Natural killer cell (primary cell): ENCODE data around the gene COX4I2. TPM values are rescaled to one million over a fixed set of nuclear protein-coding genes. Genes with fewer than 3 reads are reported as not detected.

Source experiments
- ATAC-seq, 3 donors: fragments of 150-1000 bp in 2 of 3; fragments of 200-7000 bp in 1 of 3; cut with Tn5 transposase; 1 replicate in 1 of 3; 2 replicates in 2 of 3; pipeline ENCODE4 v1.10.0; 2021; ENCODE audit warnings: mild to moderate bottlenecking in 2 of 3, moderate library complexity in 2 of 3
- DNase-seq, 2 donors: peaks; one replicate each; pipeline versions ENCODE4 v3.0.0 to v3.0.0-alpha.2; 2013 to 2021; ENCODE audit warnings: mixed read lengths in 1 of 2
- H3K27ac ChIP-seq: one replicate; pipeline ENCODE4 v1.5.1; 2013; ENCODE audit warnings: mild to moderate bottlenecking, low read length
- H3K27me3 ChIP-seq: one replicate; pipeline ENCODE4 v1.6.1; 2013; ENCODE audit warnings: low read length; ENCODE audit not compliant: control insufficient read depth, insufficient read depth
- H3K36me3 ChIP-seq: one replicate; pipeline ENCODE4 v1.6.1; 2013; ENCODE audit warnings: low read length; ENCODE audit not compliant: control insufficient read depth, insufficient read depth
- H3K4me1 ChIP-seq: one replicate; pipeline ENCODE4 v1.6.1; 2013; ENCODE audit warnings: low read length; ENCODE audit not compliant: control insufficient read depth, insufficient read depth
- H3K4me3 ChIP-seq: one replicate; pipeline ENCODE4 v1.5.1; 2013; ENCODE audit warnings: low read length
- H3K9me3 ChIP-seq: one replicate; pipeline ENCODE4 v1.6.1; 2013; ENCODE audit warnings: low read length; ENCODE audit not compliant: control insufficient read depth, insufficient read depth
- H3K27ac Mint-ChIP-seq, 2 donors: one replicate each; pipeline ENCODE4 v1.8.0; 2022; ENCODE audit warnings: mild to moderate bottlenecking in 2 of 2, mixed read lengths in 2 of 2, moderate library complexity in 1 of 2
- H3K27me3 Mint-ChIP-seq, 2 donors: one replicate each; pipeline ENCODE4 v1.8.0; 2022; ENCODE audit warnings: low read depth in 2 of 2, mixed read lengths in 2 of 2
- H3K36me3 Mint-ChIP-seq: one replicate; pipeline ENCODE4 v1.8.0; 2022; ENCODE audit warnings: mixed read lengths
- H3K4me1 Mint-ChIP-seq, 2 donors: one replicate each; pipeline ENCODE4 v1.8.0; 2022; ENCODE audit warnings: mixed read lengths in 2 of 2
- H3K4me3 Mint-ChIP-seq: one replicate; pipeline ENCODE4 v1.8.0; 2022; ENCODE audit warnings: mild to moderate bottlenecking, moderate library complexity, mixed read lengths
- H3K9me3 Mint-ChIP-seq, 2 donors: one replicate each; pipeline ENCODE4 v1.8.0; 2022; ENCODE audit warnings: mixed read lengths in 2 of 2
- CTCF ChIP-seq: fragments of 200-600 bp; IDR thresholded peaks from one replicate; pipeline ENCODE4 v1.8.0; 2022; ENCODE audit warnings: antibody characterized with exemption
- WGBS: methylation state at CpG from one replicate; pipeline ENCODE4 v1.1.7; 2013; ENCODE audit warnings: missing lambda C conversion rate; ENCODE audit not compliant: insufficient coverage; 5-methylcytosine and 5-hydroxymethylcytosine counted together
- intact Hi-C: fragments of 100-400 bp; cut with micrococcal nuclease; formaldehyde crosslinking; loops from one replicate; pipeline ENCODE4 v1.14.2; 2022
- total RNA-seq, 4 donors: library from RNA; stranded (reverse); fragments of 120-200 nt in 1 of 4; gene quantifications; one replicate each; pipeline versions ENCODE4 v1.2.3 to v1.2.4, GENCODE V29; 2013 to 2022

The COX4I2 gene
- total RNA-seq, 3 donors from 2014 or later (not counting 1 experiment from before 2014, with no cell fraction given), result not detected

GRCh38 chr20:31673435-31673834 is 35.7 kb downstream of the COX4I2 start:
- H3K27ac ChIP-seq, result peak overlapping the region; percentile 90
- Mint-ChIP-seq H3K4me1 (peaks cover 80 to 83% of the 10 kb centered on the region in 2 donors), H3K4me3 (peak overlapping the region; percentile 11), H3K36me3 (no peaks in the 10 kb centered on the region), H3K27me3 (no peaks in the 10 kb centered on the region), H3K27ac (peak overlapping the region; percentile 89 to 100), H3K9me3 (no peaks in the 10 kb centered on the region)
- intact Hi-C loops, result no loop called here
- no peak for ATAC-seq
- no peak for DNase-seq
- no peak for TF ChIP-seq CTCF
- H3K9me3 ChIP-seq, result no peaks in the 10 kb centered on the region
- peaks cover 96% of the 10 kb centered on the region for H3K4me1 ChIP-seq
- H3K27me3 ChIP-seq, result no peaks in the 10 kb centered on the region
- H3K4me3 ChIP-seq, result no peak overlapping the region
- H3K36me3 ChIP-seq, result peaks cover 6% of the 10 kb centered on the region

- peak overlapping the region; percentile 90 for H3K27ac ChIP-seq
- ATAC-seq (peak; percentile 40 to 67 (median 42)), DNase-seq (peak in 1 of 2 donors; percentile 50)
- H3K4me1 ChIP-seq, result peaks cover 96% of the 10 kb centered on the region
- H3K27me3 ChIP-seq, result no peaks in the 10 kb centered on the region
- 8% methylated on average over 2 of the region's 2 CpGs for WGBS
- no peak for TF ChIP-seq CTCF
- Mint-ChIP-seq H3K27ac (peak overlapping the region; percentile 89 to 100), H3K36me3 (no peaks in the 10 kb centered on the region), H3K27me3 (no peaks in the 10 kb centered on the region), H3K4me3 (peak overlapping the region; percentile 95), H3K9me3 (no peaks in the 10 kb centered on the region), H3K4me1 (peaks cover 84 to 88% of the 10 kb centered on the region in 2 donors)
- peaks cover 9% of the 10 kb centered on the region for H3K36me3 ChIP-seq
- intact Hi-C loops, result loop anchor here (2.0 kb wide), 2 partner anchors 19 to 49 kb away; partner anchors contain the start of gene BCL2L1
- H3K9me3 ChIP-seq, result no peaks in the 10 kb centered on the region
- H3K4me3 ChIP-seq, result no peak overlapping the region
Measured at GRCh38 chr20:31673943-31674463, 36.3 kb downstream of the COX4I2 start.

GRCh38 chr20:31674895-31675827 is 37.4 kb downstream of the COX4I2 start:
- WGBS, result 0% methylated on average over 8 of the region's 10 CpGs
- no peaks in the 10 kb centered on the region for H3K9me3 Mint-ChIP-seq
- peak; percentile 58 to 88 for DNase-seq
- no peaks in the 10 kb centered on the region for H3K27me3 Mint-ChIP-seq
- no peak for TF ChIP-seq CTCF
- peaks cover under 1% of the 10 kb centered on the region for H3K36me3 Mint-ChIP-seq
- H3K4me3 ChIP-seq, result peak overlapping the region; percentile 58
- H3K9me3 ChIP-seq, result no peaks in the 10 kb centered on the region
- peaks cover 84 to 88% of the 10 kb centered on the region in 2 donors for H3K4me1 Mint-ChIP-seq
- H3K4me3 Mint-ChIP-seq, result peak overlapping the region; percentile 95
- intact Hi-C loops, result loop anchor here (1.0 to 2.0 kb wide), 3 partner anchors 9 to 48 kb away; partner anchors contain the start of gene BCL2L1
- H3K36me3 ChIP-seq, result peaks cover 14% of the 10 kb centered on the region
- ATAC-seq, result peak; percentile 80 to 87 (median 82)
- H3K4me1 ChIP-seq, result peaks cover 96% of the 10 kb centered on the region
- H3K27me3 ChIP-seq, result no peaks in the 10 kb centered on the region
- H3K27ac Mint-ChIP-seq, result peak overlapping the region; percentile 89 to 100
- peak overlapping the region; percentile 90 for H3K27ac ChIP-seq
